ENCODE data around the gene AZU1.

AZU1 gene

GRCh38 chr19:797528-798414, 29.9 kb upstream of the AZU1 start:
- no peak for FAIRE-seq

DNA sequence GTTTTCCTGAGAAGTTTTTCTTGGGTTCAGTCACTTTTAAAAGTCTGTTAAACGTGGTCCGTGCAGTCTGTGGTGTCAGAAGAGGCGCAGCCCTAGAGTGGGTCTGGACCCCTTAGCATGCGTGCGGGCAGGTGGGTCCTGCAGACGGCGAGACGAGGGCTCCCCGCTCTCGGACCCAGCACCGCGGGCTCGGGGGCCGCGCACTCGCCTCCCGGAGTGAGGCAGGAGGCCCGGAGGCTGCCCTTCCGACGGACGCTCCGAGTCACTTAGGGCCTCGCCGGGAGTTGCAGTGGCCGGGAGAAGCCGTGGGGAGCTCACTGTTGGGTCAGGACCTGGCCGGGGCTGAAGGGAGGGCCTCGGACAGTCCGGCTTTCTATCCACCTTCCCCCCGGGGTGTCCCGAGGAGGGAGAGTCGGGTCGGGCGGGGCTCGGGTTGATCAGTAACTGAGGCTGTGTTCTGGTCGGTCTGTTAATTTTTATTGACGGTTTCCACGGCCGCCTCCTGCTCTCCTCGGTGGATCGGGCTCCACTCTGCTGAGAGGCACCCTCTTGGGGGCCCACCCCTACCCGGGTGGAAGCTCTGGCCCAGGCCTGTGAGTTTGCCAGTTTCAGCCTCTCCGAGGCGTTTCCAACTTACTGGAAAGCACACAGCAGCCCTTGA, 29.1 kb upstream of the AZU1 start:
- no peak for FAIRE-seq

- no peak for FAIRE-seq
Observed at GRCh38 chr19:799076-799881, 28.4 kb upstream of the AZU1 start.

DNA sequence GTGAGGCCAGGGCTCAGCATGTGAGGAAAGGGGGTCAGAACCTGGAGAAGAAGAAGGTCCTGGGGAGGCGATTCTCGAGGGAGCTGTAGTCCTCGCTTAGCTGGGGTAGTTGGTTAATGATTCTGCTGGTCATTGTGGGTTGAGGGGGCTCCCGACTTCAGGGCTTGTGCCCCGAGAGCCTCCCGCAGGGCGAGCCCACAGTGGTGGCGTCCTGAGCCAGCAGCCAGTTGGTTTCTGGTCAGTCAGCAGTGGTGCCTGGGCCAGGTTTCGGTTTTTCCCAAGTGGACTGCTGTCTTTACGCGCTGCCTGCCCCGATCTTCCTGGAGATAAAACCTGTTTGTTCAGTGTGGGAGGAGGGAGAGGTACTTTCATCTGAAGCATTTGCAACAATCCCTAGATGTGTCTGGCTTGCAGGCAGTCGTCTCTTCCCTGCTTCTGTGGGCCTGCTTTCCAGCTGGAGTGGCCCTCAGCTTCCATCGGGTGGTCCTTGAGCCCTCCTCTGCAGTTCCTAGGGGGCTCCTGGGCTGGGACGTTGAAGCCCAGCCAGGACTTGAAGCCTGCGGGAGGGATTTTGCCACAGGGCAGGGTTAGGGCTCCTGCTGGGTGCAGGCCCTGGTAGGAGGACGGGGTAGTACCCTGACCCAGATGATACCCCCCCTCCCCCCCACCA, 27.1 kb upstream of the AZU1 start:
- FAIRE-seq, result no peak

- FAIRE-seq, result no peak
Observed at GRCh38 chr19:801030-801860, 26.4 kb upstream of the AZU1 start.

GRCh38 chr19:801861-802497, 25.7 kb upstream of the AZU1 start:
- no peak for FAIRE-seq

DNA sequence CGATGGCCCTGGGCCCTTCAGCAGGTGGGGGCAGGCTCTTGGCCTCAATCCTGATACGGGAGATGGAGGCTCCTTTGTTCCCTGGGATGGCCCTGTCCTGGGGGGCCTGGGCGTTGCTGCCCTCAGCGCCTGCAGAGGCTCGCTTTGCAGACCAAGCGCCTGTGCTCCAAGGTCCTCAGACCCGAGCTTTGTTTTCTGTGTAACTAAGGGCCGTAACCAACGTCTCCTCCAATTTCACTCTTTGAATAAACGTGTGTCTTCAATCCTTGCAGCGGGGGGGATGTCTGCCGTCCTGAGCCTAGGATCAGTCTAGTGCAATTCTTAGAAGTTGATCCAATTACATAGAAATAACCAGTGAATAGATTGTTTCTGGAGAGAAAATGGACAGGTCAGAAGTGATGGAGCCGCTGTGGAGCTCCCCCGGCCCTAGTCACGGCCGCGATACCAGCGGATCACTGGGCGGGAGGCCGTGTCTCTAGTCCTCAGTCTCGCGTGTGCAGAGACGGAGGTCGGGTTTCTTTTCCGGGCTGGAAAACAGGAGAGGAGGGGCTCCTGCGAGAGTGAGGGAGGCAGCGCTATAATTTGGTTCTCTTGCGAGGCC, 25.0 kb upstream of the AZU1 start:
- no peak for FAIRE-seq

- no peak for FAIRE-seq
Observed at GRCh38 chr19:803099-803561, 24.5 kb upstream of the AZU1 start.

- no peak for FAIRE-seq
Observed at GRCh38 chr19:803686-804418, 23.8 kb upstream of the AZU1 start.

DNA sequence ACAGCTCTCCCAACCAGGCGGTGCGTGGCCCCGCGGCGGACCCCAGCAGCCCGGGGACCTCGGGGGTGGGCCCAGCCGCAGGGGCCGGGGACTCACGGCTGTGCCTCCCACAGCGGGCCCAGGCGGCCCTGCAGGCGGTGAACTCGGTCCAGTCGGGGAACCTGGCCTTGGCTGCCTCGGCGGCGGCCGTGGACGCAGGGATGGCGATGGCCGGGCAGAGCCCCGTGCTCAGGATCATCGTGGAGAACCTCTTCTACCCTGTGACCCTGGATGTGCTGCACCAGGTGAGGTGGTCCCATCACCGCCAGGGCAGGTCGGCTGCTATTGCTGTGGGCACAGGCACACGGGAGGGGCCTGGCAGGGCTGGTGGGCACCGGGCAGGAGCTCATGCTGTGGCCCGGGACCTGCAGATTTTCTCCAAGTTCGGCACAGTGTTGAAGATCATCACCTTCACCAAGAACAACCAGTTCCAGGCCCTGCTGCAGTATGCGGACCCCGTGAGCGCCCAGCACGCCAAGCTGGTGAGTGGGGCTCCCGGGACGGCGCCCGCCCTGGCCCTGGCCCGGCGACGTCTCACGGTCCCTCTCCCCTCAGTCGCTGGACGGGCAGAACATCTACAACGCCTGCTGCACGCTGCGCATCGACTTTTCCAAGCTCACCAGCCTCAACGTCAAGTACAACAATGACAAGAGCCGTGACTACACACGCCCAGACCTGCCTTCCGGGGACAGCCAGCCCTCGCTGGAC, 23.0 kb upstream of the AZU1 start:
- FAIRE-seq, result no peak

GRCh38 chr19:805166-805551, 22.5 kb upstream of the AZU1 start:
- no peak for FAIRE-seq

- FAIRE-seq, result no peak
Observed at GRCh38 chr19:805600-806550, 21.8 kb upstream of the AZU1 start.

- FAIRE-seq, result no peak
Observed at GRCh38 chr19:806815-807421, 20.7 kb upstream of the AZU1 start.

DNA sequence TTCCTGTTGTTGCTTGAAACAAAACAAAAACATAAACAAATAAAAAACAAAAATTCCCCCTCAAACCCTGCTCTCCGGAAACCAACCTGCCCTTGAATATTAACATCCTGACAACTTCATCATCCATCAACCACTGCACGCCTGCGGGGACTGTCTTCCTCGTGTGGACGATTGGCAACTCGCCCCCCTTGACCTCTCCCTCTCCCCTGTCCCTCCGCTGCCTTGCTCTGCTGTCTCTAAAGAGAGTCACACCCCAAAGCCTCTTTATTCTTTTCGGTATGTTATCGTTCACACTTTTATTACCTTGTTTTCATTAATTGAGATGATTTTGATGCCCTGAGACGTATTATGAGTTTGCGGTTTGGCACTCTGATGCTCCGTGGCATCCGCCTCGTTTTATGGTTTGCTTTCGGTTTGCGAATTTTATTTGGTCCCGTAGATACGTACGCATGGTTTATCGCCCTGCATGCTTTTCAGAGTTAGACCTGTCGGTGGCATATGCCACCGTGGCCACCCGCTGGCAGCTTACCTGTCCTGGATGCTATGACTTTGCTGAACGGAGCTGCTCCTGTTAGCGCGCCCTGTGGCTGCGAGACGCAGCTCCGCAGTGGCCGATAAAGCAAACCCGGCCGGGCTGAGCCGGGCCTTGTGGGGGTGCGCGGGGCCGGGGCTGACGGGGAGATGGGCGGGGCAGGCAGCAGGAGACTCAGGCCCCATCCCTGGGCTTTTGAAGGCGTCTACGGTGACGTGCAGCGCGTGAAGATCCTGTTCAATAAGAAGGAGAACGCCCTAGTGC, 19.8 kb upstream of the AZU1 start:
- no peak for FAIRE-seq

DNA sequence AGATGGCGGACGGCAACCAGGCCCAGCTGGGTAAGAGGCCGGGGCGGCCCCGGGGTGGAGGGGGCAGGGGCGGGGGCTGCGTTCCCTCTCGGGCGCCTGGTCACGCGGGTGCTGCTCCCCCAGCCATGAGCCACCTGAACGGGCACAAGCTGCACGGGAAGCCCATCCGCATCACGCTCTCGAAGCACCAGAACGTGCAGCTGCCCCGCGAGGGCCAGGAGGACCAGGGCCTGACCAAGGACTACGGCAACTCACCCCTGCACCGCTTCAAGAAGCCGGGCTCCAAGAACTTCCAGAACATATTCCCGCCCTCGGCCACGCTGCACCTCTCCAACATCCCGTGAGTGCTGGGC, 19.2 kb upstream of the AZU1 start:
- FAIRE-seq, result no peak

GRCh38 chr19:810077-810855, 17.4 kb upstream of the AZU1 start:
- no peak for FAIRE-seq
